CD1c-positive myeloid dendritic cell (primary cell): ENCODE measurements around the gene RPLP2.
A peak's percentile ranks its signal among the peaks of the same experiment; 100 is the strongest.

Source experiments
- DNase-seq: peaks from one replicate; pipeline ENCODE4 v3.0.0-alpha.2; 2016; ENCODE audit errors: extremely low spot score

Gene RPLP2

DNA sequence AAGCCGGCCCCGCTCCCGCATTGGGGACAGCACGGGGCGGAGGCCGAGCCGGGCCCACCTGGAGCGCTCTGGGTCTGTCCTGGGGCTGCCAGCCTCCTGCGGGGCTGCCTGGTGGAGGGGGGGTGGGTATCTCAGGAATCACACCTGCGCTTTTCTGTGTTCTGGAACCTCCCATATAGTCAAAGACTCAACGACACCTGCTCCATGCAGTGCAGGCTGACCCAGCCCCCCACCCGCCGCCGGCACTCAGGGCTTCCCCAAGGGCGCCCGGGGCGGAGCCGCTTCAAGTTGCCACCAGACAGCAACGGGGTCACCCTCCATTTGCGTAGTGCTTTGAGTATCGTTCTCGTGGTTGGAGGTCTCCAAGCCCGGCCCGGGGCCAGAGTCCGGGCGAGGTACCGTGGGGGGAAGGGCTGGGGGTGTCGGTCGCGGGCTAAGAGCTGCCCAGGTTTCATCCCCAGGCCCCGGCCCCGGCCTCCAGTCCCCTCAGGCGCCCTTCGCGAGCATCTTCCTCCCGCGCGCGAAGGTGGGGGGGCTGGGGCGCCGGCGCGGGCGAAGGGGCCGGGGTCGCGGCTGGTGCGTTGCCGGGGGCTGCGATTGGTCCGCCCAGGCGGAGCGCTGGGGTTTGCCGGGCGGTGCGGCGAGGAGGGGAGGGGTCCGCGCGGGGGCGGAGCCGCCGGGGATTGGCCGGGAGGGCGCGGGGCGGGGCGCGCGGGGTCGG lies 39.5 kb downstream of the RPLP2 start:
- no peak for DNase-seq

DNA sequence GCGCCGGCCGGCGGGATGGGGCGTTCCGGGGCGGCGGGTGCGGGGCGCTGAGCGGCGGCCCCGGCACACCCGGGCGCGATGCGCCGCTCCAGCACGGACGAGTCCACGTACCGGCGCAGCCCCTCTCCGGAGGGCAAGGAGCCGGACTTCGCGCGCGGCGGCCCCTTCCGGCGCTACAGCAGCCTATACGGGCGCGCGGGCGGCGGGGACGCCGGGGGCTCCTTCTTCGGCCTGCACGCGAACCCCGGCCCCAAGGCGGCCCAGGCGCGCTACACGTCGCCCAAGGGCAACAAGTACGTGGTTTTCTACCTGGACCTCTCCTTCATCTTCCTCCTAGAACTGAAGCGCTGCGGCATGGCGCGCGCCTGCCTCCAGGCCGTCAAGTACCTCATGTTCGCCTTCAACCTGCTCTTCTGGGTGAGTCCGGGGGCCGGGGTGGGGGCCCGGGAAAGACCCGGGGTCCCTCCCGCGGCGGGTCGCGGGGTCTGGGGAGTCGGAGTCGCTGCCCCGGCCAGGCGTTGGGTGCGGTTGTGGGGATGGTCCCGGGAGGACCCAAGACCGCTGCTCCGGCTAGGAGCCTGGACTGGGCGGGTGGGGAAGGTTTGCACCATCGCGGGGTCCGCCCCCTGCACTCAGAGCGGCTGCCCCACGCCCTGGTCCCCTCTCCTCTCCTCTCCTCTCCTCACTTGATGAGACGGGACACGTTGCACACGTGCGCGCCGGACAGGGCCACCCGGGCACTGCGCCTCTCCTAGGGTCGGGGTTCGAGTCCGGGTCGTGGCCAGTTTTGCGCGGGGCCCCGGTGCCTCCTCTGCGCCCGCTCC lies 40.4 kb downstream of the RPLP2 start:
- no peak for DNase-seq

GRCh38 chr11:850775-851763 lies 41.3 kb downstream of the RPLP2 start:
- no peak for DNase-seq

GRCh38 chr11:852762-853161 lies 43.0 kb downstream of the RPLP2 start:
- no peak for DNase-seq

- no peak for DNase-seq
These were observed 44.1 kb downstream of the RPLP2 start for GRCh38 chr11:853682-854448.

GRCh38 chr11:854601-855329 lies 45.0 kb downstream of the RPLP2 start:
- DNase-seq = no peak

DNA sequence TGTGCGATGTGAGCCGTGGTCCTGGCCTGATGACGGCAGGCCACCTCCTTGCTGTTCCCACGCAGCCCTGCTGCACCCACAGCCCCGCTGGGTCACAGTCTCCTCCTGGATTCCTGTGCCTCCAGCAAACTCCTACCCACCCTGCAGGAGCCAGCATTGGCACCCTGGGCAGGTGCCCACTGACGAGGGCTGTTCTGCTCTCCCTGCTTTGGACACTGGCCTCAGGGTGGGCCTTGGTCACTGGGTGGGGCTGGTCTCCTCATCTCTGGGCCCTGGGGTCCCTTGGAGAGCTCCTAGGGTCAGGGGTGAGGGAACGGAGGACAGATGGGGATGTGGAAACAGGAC lies 45.5 kb downstream of the RPLP2 start:
- no peak for DNase-seq

DNA sequence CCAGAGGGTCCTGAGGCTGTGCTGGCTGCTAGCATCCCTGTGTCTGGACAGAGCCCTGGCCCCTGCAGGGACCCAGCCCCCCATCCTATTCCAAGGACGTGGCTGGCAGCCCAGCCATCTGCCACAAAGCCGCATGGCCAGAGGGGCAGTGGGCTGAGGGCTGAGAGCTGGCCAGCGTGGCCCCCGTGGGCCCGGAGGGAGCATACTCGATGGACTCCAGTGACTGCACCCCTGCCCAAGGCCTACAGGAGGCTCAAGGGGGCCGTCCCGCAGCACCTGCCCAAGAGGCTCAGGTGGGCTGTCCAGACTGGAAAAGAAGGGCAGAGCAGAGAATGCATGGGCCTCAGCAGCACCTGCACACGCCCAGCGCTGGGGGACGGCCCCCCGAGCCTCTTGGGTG lies 46.0 kb downstream of the RPLP2 start:
- DNase-seq = no peak

GRCh38 chr11:856397-856796 lies 46.6 kb downstream of the RPLP2 start:
- DNase-seq = no peak

DNA sequence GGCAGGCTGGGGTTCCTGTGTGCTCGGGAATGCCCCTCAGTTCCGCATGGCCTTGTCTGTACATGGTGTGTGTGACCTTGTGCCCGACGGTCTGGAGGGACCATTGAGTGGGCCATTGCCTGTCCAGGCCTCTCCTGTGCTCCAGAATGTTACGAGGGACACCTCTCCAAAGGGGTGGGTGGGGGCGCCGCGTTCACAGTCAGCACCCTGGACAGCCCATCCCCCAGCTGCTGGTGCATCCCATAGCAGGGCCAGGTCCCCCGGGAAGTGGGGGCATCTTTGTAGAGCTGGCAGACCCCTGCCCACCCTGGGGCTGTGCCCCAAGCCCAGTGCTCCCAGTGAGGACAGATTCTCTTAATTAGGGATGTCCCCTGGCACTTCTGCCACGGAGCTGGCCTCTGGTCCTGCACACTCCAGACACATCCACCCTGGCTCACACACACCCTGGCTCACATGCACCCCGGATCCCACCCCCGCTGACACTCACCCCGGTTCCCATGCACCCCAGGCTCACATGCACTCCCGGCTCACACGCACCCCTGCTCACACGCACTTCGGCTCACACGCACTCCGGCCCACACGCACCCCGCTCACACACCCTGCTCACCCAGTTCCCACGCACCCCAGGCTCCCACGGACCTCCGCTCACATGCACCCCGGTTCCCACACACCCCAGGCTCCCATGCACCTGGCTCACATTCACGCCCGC lies 48.4 kb downstream of the RPLP2 start:
- DNase-seq = no peak

- DNase-seq = no peak
These were observed 49.1 kb downstream of the RPLP2 start for GRCh38 chr11:858762-859339.

GRCh38 chr11:859394-860131 lies 49.8 kb downstream of the RPLP2 start:
- peak; percentile 35 for DNase-seq

DNA sequence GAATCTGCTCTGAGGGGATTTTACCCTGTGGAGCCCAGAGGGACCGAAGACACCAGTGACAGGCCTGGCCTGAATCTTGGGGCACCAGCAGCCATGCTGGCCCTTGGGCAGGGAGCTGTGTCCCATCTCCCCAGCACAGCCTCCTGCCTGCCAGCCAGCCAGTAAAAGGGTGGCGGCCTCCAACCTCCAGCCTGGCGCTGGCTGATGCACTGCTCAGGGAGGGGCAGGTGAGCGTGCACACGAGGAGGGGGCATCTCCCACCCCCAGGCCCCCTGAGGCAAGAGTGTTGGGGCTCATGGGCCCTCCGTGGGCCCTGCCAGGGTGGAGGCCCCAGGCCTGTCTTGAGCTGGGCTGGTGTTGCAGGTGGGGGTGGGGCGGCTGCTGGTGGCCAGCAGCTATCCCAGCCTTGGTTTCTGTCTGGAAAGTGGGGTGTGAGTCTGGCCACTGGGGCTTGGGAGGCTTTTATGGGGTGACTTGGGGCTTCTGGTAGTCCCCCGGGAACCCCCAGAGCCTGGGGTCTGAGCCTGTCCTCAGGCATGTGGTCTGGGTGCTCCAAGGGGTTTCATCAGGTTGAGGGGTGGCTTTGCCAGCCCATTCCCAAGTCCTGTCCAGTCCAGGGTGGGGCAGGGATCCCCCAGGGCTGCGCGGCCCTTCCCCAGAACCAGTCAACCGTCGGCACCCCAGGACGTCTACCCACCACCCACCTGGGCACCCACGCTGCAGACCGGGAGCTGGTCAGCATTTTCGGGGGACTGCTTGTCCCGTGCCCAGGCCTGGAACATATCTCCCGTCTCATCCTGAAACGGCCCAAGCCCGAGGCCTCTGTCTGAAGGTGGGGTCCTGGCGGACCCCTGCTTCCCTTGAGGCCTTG lies 50.7 kb downstream of the RPLP2 start:
- DNase-seq = no peak

- DNase-seq = no peak
These were observed 51.3 kb downstream of the RPLP2 start for GRCh38 chr11:861105-861479.

DNA sequence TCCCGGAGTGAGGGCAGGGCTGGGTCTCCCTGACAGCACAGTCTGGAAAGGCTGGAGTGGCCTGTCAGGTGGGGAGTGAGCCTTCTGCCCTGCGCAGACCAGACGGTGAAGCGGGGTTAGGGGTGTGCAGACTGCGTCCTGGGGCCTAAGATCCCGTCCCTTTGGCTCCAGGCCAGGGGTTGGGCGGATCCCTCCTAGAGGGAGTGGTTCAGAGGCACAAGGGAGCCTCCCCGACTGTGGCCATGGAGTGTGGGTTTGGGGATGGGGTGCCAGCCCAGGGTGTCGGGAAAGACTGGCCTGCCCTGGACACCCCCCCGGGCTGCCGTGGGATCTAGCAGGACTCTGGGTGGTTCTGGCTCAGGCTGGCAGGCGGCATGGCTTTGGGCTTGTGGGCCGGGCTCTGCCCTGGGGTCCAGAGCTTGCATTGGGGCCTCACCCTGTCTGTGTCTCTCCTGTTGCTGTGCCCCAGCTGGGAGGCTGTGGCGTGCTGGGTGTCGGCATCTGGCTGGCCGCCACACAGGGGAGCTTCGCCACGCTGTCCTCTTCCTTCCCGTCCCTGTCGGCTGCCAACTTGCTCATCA lies 52.4 kb downstream of the RPLP2 start:
- DNase-seq = no peak
